SK-MEL-5 (cell line): ENCODE data around the gene THAP10. TPM values are rescaled to one million over a fixed set of nuclear protein-coding genes. Genes with fewer than 3 reads are reported as not detected.

Experiments used
- DNase-seq: peaks from one replicate; pipeline ENCODE4 v3.0.0-alpha.2; 2016; ENCODE audit warnings: low read depth, low spot score
- in situ Hi-C: cut with HindIII; loops from 2 replicates; pipeline ENCODE4 v1.10.0; 2016; ENCODE audit warnings: low sequenced_read_pairs, high pct_unique_total_duplicates, low pct_unique_long_range_greater_than_20kb
- total RNA-seq: library from RNA; depleted of rRNA; stranded (reverse); fragments of >200 nt; shearing (Covaris generic); gene quantifications from 2 replicates; pipeline ENCODE4 v1.2.3, GENCODE V29; 2014; rRNA removed

Gene THAP10
- total RNA-seq, 1 experiment from 2014 or later: 0.48 TPM

GRCh38 chr15:70833861-70834765, 58.1 kb downstream of the THAP10 start:
- in situ Hi-C loops: no loop called here
- DNase-seq: no peak

DNA sequence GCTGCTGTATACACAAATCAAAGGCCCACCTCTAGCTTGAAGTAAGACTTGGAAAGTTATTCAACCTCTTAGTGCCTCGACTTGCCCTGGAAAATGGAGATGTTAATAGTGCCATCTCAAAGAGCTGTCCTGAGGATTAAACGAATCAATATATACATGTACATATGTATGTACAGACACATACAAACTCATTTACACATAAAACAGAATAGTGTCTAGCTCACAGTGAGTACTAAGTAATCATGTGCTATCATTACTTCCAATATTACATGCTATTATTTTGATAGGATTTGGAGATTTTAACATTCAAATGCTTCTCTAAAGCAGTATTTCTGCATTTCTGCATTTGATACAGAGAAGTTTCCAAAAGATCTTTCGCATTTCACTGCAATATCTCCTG, 58.8 kb downstream of the THAP10 start:
- no peak for DNase-seq
- in situ Hi-C loops: no loop called here

GRCh38 chr15:70832176-70832575, 60.1 kb downstream of the THAP10 start:
- in situ Hi-C loops: no loop called here
- no peak for DNase-seq

Other genes starting within 250 kb of the THAP10 start
- 24.4 and 27.1 TPM in 2 replicates for gene UACA, start 128.9 kb downstream of the THAP10 start, total RNA-seq
- gene LARP6, start 38.3 kb downstream of the THAP10 start, total RNA-seq: 25.4 and 31.2 TPM in 2 replicates
- 1.1 and 1.6 TPM in 2 replicates for gene LRRC49, start 393 bp upstream of the THAP10 start, total RNA-seq
- gene THSD4, start 223.0 kb upstream of the THAP10 start, total RNA-seq: 0.13 and 0.50 TPM in 2 replicates